Heart left ventricle (tissue), 16 donors: ENCODE results near the gene GCLC. TPM values are rescaled to one million over a fixed set of nuclear protein-coding genes. Genes with fewer than 3 reads are reported as not detected.

ENCODE experiments used
- ATAC-seq, 4 donors: fragments of 200-7000 bp; cut with Tn5 transposase; one replicate each; pipeline ENCODE4 v1.9.1; 2020 to 2022; ENCODE audit warnings: moderate library complexity in 4 of 4, mild to moderate bottlenecking in 3 of 4, moderate number of reproducible peaks in 1 of 4
- DNase-seq, 5 donors: peaks; one replicate each; pipeline ENCODE4 v3.0.0-alpha.2; 2020
- H3K27ac ChIP-seq, 12 donors: fragments of 200-600 bp; sonication (generic) in 4 of 12; one replicate each; pipeline versions ENCODE4 v1.5.0 to v1.8.0; 2016 to 2022; ENCODE audit warnings: mild to moderate bottlenecking in 2 of 12
- H3K27me3 ChIP-seq, 9 donors: fragments of 200-600 bp; sonication (generic) in 2 of 9; one replicate each; pipeline versions ENCODE4 v1.5.1 to v1.8.0; 2016 to 2022; ENCODE audit warnings: mild to moderate bottlenecking in 3 of 9
- H3K36me3 ChIP-seq, 9 donors: fragments of 200-600 bp; sonication (generic) in 2 of 9; one replicate each; pipeline versions ENCODE4 v1.5.0 to v1.8.0; 2018 to 2022; ENCODE audit warnings: mild to moderate bottlenecking in 2 of 9
- H3K4me1 ChIP-seq, 12 donors: fragments of 200-600 bp; sonication (generic) in 4 of 12; one replicate each; pipeline versions ENCODE4 v1.5.0 to v1.8.0; 2016 to 2022; ENCODE audit warnings: mild to moderate bottlenecking in 3 of 12
- H3K4me3 ChIP-seq, 12 donors: fragments of 200-600 bp; sonication (generic) in 4 of 12; one replicate each; pipeline versions ENCODE4 v1.5.0 to v1.8.0; 2017 to 2022; ENCODE audit warnings: mild to moderate bottlenecking in 9 of 12, moderate library complexity in 4 of 12
- H3K9me3 ChIP-seq, 12 donors: fragments of 200-600 bp; sonication (generic) in 4 of 12; one replicate each; pipeline versions ENCODE4 v1.5.0 to v1.8.0; 2016 to 2022; ENCODE audit warnings: mild to moderate bottlenecking in 1 of 12
- CTCF ChIP-seq, 12 donors: fragments of 200-600 bp; sonication (generic) in 4 of 12; IDR thresholded peaks; one replicate each; pipeline versions ENCODE4 v1.5.0 to v1.8.0; 2018 to 2022; ENCODE audit warnings: antibody characterized with exemption in 12 of 12, mild to moderate bottlenecking in 5 of 12
- POLR2A ChIP-seq, 2 donors: fragments of 450-650 bp; IDR thresholded peaks; one replicate each; pipeline ENCODE4 v1.6.1; 2017; ENCODE audit warnings: antibody characterized with exemption in 2 of 2, mild to moderate bottlenecking in 2 of 2, moderate library complexity in 2 of 2
- WGBS, 4 donors: extraction: QIAGEN DNeasy Blood & Tissue Kit in 2 of 4; methylation state at CpG; one replicate each; pipeline versions ENCODE4 v1.1.5 to v1.1.7; 2013 to 2018; 5-methylcytosine and 5-hydroxymethylcytosine counted together
- intact Hi-C, 10 donors: fragments of 100-400 bp; cut with DNase I; formaldehyde crosslinking; loops; one replicate each; pipeline versions ENCODE4 v1.11.1 to v1.14.2; 2022
- polyA plus RNA-seq, 2 donors: library from polyadenylated mRNA; stranded (reverse); fragments of 200-250 nt; gene quantifications; one replicate each; pipeline ENCODE4 v1.2.3, GENCODE V29; 2013
- total RNA-seq, 9 donors: library from RNA; depleted of rRNA in 2 of 9; stranded (reverse); fragments of >200 nt in 2 of 9; fragmentation: NEBNext Ultra II Directional in 3 of 9; extraction: Animal tissue kit (Norgen Biotek cat#: 25700) in 3 of 9; gene quantifications; one replicate each; pipeline versions ENCODE4 v1.1.0 to v1.2.4, GENCODE V29; 2016 to 2023
- donor health status: ischemic (EF 13 %, LVEDD 7.1; RV severe dilation, severe dysfunction).
- donor health status: healthy with polysubstance abuse.
- donor health status: DM: no; HTN: yes; CAD: no.
- donor health status: DM: no; HTN: no; CAD: no.
- donor health status: ischemic (EF 25% LVEDD 6.9; RV normal size, moderate dysfunction).
- donor health status: ischemic (EF 25% LVEDD 5.7; RV mildly dilated, moderate dysfunction).
- donor health status: healthy.
- donor health status: DM: yes; HTN: yes; CAD: no.
- donor health status: ischemic (EF 35%, LVEDD 5.7; RV mildly dilated, moderate dysfunction).
- donor health status: nonischemic (EF 11% LVEDD 7.7; RV severe dilation, severe dysfunction).
- donor health status: DM: yes; HTN: yes; CAD: no.
- donor health status: PGD.
- donor health status: ischemic (EF 29% LVEDD 5.4; RV normal size, mild dysfunction).
- donor health status: nonischemic (EF 23%, LVEDD 6.1; RV moderate dilation, normal function).

Gene GCLC
- total and polyA plus RNA-seq, 11 donors: 8.1 to 42.9 (median 29.3) TPM

- intact Hi-C loops: no loop called here
- no peak overlapping the region for H3K4me3 ChIP-seq
- ATAC-seq (no peak), DNase-seq (no peak)
- peaks cover 0 to 10% (median 0%) of the 10 kb centered on the region in 12 donors for H3K4me1 ChIP-seq
- H3K27me3 ChIP-seq: peaks cover 0 to 4% (median 0%) of the 10 kb centered on the region in 9 donors
- no peak for TF ChIP-seq CTCF (IDR thresholded peaks at IDR 0.05)
- TF ChIP-seq POLR2A (IDR thresholded peaks at IDR 0.05): no peak
- H3K9me3 ChIP-seq: no peaks in the 10 kb centered on the region
- H3K27ac ChIP-seq: no peak overlapping the region
- no peaks in the 10 kb centered on the region for H3K36me3 ChIP-seq
Observed at GRCh38 chr6:53591873-53592272, 47.0 kb upstream of the GCLC start.

GRCh38 chr6:53588816-53589509, 44.1 kb upstream of the GCLC start:
- H3K36me3 ChIP-seq: no peaks in the 10 kb centered on the region
- H3K27me3 ChIP-seq: peaks cover 0 to 4% (median 0%) of the 10 kb centered on the region in 9 donors
- H3K9me3 ChIP-seq: no peaks in the 10 kb centered on the region
- peaks cover 0 to 25% (median 0%) of the 10 kb centered on the region in 12 donors for H3K4me1 ChIP-seq
- no peak for ATAC-seq
- WGBS, 4 donors: 80 to 86% (median 85%) methylated on average over 3 of the region's 3 CpGs
- no peak for TF ChIP-seq POLR2A (IDR thresholded peaks at IDR 0.05)
- no peak for TF ChIP-seq CTCF (IDR thresholded peaks at IDR 0.05)
- H3K27ac ChIP-seq: no peak overlapping the region
- no peak for DNase-seq
- intact Hi-C loops: no loop called here
- H3K4me3 ChIP-seq: no peak overlapping the region

- TF ChIP-seq POLR2A (IDR thresholded peaks at IDR 0.05): no peak
- no peak for TF ChIP-seq CTCF (IDR thresholded peaks at IDR 0.05)
- Histone ChIP-seq H3K27ac (no peak overlapping the region), H3K4me3 (no peak overlapping the region), H3K36me3 (no peaks in the 10 kb centered on the region), H3K9me3 (no peaks in the 10 kb centered on the region), H3K27me3 (peaks cover 0 to 4% (median 0%) of the 10 kb centered on the region in 9 donors), H3K4me1 (peaks cover 0 to 32% (median 0%) of the 10 kb centered on the region in 12 donors)
- intact Hi-C loops: no loop called here
- WGBS, 4 donors: 84 to 94% (median 89%) methylated on average over 1 of the region's 1 CpG
- DNase-seq (no peak), ATAC-seq (no peak)
Observed at GRCh38 chr6:53587291-53587690, 42.4 kb upstream of the GCLC start.

GRCh38 chr6:53585208-53585900, 40.5 kb upstream of the GCLC start:
- WGBS, 4 donors: 79 to 86% (median 85%) methylated on average over 7 of the region's 7 CpGs
- H3K4me1 ChIP-seq: peaks cover 0 to 45% (median 0%) of the 10 kb centered on the region in 12 donors
- no peaks in the 10 kb centered on the region for H3K9me3 ChIP-seq
- TF ChIP-seq CTCF (IDR thresholded peaks at IDR 0.05): no peak
- TF ChIP-seq POLR2A (IDR thresholded peaks at IDR 0.05): no peak
- intact Hi-C loops: no loop called here
- H3K36me3 ChIP-seq: no peaks in the 10 kb centered on the region
- DNase-seq (no peak), ATAC-seq (no peak)
- no peak overlapping the region for H3K4me3 ChIP-seq
- peak overlapping the region in 1 of 12 donors; percentile 56 for H3K27ac ChIP-seq
- H3K27me3 ChIP-seq: peaks cover 0 to 4% (median 0%) of the 10 kb centered on the region in 9 donors
